GM13976 (cell line): ENCODE results near the gene IDI1.

ENCODE experiments used
- DNase-seq: peaks from one replicate; pipeline ENCODE4 v3.0.0; 2012; ENCODE audit warnings: low spot score
- in situ Hi-C: fragments of 300-500 bp; cut with MboI; formaldehyde crosslinking; loops from one replicate; pipeline ENCODE4 v1.12.0; 2022; ENCODE audit warnings: low sequenced_read_pairs, mixed read lengths, inconsistent platforms; ENCODE audit not compliant: unreplicated experiment
- TF ChIP-seq, protein P1 (sequence below): IDR thresholded peaks from 2 replicates; pipeline ENCODE4 v1.5.1; 2012; ENCODE audit warnings: borderline replicate concordance, mild to moderate bottlenecking; ENCODE audit not compliant: insufficient read depth; ENCODE audit errors: extremely low read depth, missing control alignments, control extremely low read depth

IDI1 gene

DNA sequence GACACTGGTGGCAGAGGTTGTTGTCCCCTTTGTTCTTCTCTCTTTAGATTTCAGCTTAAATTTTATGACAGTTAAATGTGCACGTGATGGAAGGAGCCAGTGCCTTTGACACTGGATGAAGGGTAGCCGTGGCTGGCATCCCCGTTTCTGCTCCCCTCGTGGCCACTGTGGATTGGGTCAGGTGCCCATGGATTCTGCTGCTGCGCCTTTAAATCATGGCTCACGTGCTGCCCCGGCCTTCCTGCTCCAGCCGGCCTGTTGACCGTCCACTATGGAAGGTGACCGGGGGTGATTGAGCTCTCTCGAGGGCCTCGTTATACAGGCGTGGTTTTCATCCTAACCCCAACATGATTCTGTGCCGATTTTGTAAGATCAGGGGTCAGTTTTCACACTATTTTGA is 41.8 kb upstream of the IDI1 start:
- TF ChIP-seq, protein P1, sequence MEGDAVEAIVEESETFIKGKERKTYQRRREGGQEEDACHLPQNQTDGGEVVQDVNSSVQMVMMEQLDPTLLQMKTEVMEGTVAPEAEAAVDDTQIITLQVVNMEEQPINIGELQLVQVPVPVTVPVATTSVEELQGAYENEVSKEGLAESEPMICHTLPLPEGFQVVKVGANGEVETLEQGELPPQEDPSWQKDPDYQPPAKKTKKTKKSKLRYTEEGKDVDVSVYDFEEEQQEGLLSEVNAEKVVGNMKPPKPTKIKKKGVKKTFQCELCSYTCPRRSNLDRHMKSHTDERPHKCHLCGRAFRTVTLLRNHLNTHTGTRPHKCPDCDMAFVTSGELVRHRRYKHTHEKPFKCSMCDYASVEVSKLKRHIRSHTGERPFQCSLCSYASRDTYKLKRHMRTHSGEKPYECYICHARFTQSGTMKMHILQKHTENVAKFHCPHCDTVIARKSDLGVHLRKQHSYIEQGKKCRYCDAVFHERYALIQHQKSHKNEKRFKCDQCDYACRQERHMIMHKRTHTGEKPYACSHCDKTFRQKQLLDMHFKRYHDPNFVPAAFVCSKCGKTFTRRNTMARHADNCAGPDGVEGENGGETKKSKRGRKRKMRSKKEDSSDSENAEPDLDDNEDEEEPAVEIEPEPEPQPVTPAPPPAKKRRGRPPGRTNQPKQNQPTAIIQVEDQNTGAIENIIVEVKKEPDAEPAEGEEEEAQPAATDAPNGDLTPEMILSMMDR = no peak
- in situ Hi-C loops = no loop called here
- DNase-seq = no peak

DNA sequence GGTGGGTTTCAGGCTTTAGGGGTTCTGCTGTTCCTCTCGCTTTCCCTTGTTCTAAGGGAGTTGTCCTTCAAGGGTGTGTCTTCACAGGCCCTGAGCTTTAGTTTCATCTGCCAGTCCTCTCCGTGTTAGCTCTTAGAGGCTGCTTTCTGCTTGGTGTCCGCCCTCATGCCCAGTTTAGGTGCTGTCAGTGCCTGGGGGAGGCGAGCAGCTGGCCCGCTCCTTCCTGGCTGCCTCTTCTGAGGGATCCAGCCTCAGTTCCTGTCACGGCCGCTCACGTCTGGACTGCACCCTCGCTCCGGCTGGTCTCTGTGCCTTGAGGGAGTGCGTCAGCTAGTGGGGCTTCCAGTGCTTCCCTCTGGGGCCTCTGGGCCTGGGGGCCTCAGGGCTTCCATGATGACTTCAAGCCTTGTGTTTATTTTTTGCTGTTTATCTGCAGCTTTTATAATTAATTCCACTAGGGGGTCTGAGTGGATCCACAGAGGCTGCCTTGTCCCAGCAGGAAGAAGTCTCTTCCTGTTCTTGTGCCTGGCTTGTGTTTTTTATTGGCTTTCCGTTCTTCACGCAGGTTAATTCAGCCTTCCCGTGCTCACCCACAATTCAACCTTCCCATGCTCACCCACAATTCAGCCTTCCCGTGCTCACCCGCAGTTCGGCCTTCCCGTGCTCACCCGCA is 40.2 kb upstream of the IDI1 start:
- TF ChIP-seq, protein P1 = no peak

DNA sequence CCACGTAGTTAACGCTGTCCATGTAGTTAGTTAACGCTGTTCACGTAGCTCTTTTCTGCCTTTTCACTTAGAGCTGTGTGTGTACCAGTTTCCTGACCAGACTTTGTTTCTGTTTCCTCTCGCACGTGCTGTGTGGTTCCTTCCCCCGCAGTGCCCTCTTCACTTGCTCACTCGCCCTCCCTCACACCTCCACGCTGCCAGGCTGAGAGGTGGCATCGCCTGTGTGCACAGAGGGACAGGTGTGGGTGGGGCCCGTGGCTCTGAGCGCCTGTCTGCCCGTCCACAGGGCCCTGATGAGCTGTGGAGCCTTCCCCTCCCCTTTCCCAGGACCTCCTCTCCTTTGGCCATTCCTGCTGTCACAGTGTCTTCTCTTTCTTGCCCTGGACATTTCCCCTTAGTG is 37.9 kb upstream of the IDI1 start:
- TF ChIP-seq, protein P1 = no peak
- DNase-seq = no peak
- in situ Hi-C loops = no loop called here

More for the DNA sequence above, 40.2 kb upstream of the IDI1 start:
- in situ Hi-C loops = no loop called here
- no peak for DNase-seq

DNA sequence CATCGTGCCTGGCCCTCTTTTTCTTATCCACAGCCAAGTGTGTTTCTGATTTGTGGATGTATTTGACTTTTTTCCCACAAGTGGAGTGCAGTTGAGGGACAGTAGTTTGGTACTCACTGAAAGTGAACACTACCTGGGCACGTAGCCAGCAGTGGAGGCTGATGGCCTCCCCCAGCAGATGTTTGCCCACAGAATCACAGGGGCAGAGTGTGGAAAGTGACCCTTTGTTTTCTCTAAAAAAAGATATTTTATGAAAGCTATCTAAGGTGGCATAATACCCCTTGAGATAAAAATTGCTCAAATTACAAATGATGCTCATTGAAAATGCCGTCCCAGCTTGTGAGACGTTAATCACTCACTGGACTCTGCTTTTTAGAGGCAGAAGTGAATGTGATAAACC is 36.3 kb upstream of the IDI1 start:
- in situ Hi-C loops = no loop called here
- TF ChIP-seq, protein P1 = no peak
- DNase-seq = no peak

DNA sequence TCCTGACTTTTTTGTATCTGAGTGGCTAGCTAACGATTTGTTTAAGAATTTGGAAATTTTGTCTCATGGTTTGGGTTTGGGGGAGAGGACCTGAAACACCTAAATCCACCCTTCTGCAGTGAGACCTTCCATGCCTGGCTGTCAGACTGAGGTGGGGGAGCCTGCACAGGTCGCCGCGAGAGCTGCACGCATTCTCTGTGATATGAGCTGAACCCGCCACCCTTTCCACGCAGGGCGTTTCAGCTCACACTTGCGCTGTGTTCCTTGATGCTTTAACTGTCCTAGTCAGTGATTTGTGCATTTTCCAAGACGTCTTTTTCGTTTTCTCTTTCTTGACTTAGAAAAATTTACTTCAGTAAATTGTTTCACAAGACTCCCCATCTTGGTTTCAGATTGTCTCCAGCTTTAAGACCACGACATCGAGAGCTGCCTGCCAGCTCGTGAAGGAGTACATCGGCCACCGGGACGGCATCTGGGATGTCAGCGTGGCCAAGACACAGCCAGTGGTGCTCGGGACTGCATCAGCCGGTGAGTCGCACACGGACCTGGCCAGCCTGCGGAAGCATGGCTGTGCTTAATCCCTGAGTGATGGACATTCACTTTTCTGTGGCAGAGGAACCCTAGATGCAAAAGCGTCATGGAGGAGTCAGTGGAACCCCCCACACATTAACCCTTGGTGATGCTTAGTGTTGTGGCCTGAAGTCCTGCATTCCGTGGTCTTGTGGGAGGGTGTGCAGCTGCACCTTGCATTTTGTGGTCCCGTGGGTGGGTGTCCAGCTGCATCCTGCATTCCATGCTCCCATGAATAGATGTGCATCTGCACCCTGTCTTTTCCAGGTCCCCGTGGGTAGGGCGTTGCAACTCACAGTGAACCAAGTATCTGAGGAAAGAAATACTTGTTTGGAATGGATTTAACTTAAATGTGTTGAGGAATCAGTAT is 35.4 kb upstream of the IDI1 start:
- DNase-seq = no peak
- in situ Hi-C loops = no loop called here
- TF ChIP-seq, protein P1 = no peak

DNA sequence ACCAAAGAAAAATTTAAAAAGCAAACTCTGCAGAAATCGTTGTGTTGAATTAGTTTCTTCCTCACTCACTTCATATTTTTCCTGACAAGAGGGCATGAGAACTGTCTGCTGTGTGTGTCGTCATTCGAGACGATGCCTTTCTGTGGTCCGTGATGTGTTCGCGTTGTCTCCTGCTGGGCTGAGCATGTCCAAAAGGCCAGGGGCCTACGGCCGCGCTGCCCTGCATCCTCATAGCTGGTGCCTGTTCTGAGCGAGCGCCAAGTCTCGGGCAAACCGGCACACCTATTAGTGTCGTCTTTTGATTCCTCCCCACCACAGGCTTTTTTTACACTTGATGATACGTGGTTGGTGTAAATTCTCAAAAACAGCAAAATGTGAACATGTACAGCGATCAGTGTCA is 34.7 kb upstream of the IDI1 start:
- no peak for DNase-seq
- TF ChIP-seq, protein P1 = no peak
- in situ Hi-C loops = no loop called here
